Suprapubic skin (tissue), 3 donors: ENCODE results near the gene ARPC5.

Experiments
- CTCF ChIP-seq, 2 donors: fragments of 200-600 bp in 1 of 2; fragments of 450-650 bp in 1 of 2; sonication (generic) in 1 of 2; IDR thresholded peaks; one replicate each; pipeline ENCODE4 v1.5.1; 2016 to 2019; ENCODE audit warnings: antibody characterized with exemption in 2 of 2, mild to moderate bottlenecking in 1 of 2, moderate library complexity in 1 of 2
- EP300 ChIP-seq: sonication (generic); formaldehyde crosslinking; IDR thresholded peaks from one replicate; pipeline ENCODE4 v1.6.1; 2017; ENCODE audit warnings: antibody characterized with exemption
- POLR2A ChIP-seq, 2 donors: fragments of 450-650 bp; IDR thresholded peaks; one replicate each; pipeline ENCODE4 v1.6.1; 2017; ENCODE audit warnings: antibody characterized with exemption in 2 of 2, mild to moderate bottlenecking in 2 of 2, moderate library complexity in 2 of 2

GRCh38 chr1:183580281-183580682, 55.3 kb downstream of the ARPC5 start:
- TF ChIP-seq CTCF (IDR thresholded peaks at IDR 0.05): no peak
- no peak for TF ChIP-seq EP300
- TF ChIP-seq POLR2A (IDR thresholded peaks at IDR 0.05): no peak
